ENCODE data around the gene ITCH. TPM values are rescaled to one million over a fixed set of nuclear protein-coding genes. Genes with fewer than 3 reads are reported as not detected.

The ITCH gene
- total and polyA plus RNA-seq, 9 of the 15 experiments (the other 6 are each of a cell fraction or from before 2014, with no cell fraction given): 7.5 to 53.0 (median 22.9) TPM

GRCh38 chr20:34365765-34366213 lies 2.7 kb downstream of the ITCH start:
- ATAC-seq: no peak
- Histone ChIP-seq H3K4me3 (no peak overlapping the region), H2AFZ (ENCODE audit: low read depth, low read length) (no peak overlapping the region), H3K27ac (ENCODE audit: extremely low read depth, low read depth, low read length) (no peak overlapping the region), H3K9me1 (ENCODE audit: control insufficient read depth, insufficient read depth, low read length) (no peaks in the 10 kb centered on the region), H3K27me3 (ENCODE audit: control insufficient read depth in 2 of 2, insufficient read depth in 2 of 2, low read length in 2 of 2) (no peaks in the 10 kb centered on the region), H3K4me2 (ENCODE audit: insufficient read depth, low read length) (0 out of 2 replicates have a peak overlapping the region, but pooled peaks have one; percentile 10), H3K79me2 (ENCODE audit: control insufficient read depth, insufficient read depth, low read length) (peaks cover 70% of the 10 kb centered on the region), H3K36me3 (ENCODE audit: control insufficient read depth, insufficient read depth, low read length) (peaks cover 38% of the 10 kb centered on the region), H3K4me1 (replicated peaks in 1 of 2; ENCODE audit: control insufficient read depth in 2 of 2, insufficient read depth in 2 of 2, low read length in 2 of 2) (peaks cover 18 to 23% of the 10 kb centered on the region in 2 experiments; a peak in 4 of 5 replicates), H3K9me3 (replicated peaks; ENCODE audit: control insufficient read depth, insufficient read depth, low read depth, low read length) (no peaks in the 10 kb centered on the region), H3K9ac (ENCODE audit: insufficient read depth in 1 of 2, low read depth in 2 of 2, low read length in 2 of 2) (0 out of 4 replicates have a peak overlapping the region, but pooled peaks of 1 of the 2 experiments have one; percentile 12), H4K20me1 (replicated peaks; ENCODE audit: control insufficient read depth, insufficient read depth, low read length) (peaks cover 10% of the 10 kb centered on the region; the same call in 1 of the 2 replicates)
- peak; percentile 48 for FAIRE-seq
- BruUV-seq (replicated peaks): no TSS peak
- peak in 2 of 4 experiments; percentile 19 to 36 for DNase-seq (ENCODE audit: extremely low read depth in 1 of 4, low spot score in 3 of 4)
- ChIA-PET CTCF (ENCODE audit: low intra/inter-chr PET ratio) (no interaction called here), POLR2A (interaction anchor here (0.7 to 1.7 kb wide), 2 partner anchors 15 to 1025 kb away, joined by 4 read pairs; no protein-coding TSS in a partner anchor)
- WGBS (ENCODE audit: insufficient coverage, low coverage, missing lambda C conversion rate): 46% methylated on average over 3 of the region's 3 CpGs
- in situ Hi-C loops (cut with MboI) (no loop called here), intact Hi-C loops (cut with micrococcal nuclease) (no loop called here)
- TF ChIP-seq ARID1B (IDR thresholded peaks at IDR 0.05): peak; percentile 26; the same call in 1 of the 2 replicates
- 0 out of 2 replicates have a peak, but pooled peaks have one; percentile 21 for TF ChIP-seq POLR2AphosphoS5 (IDR thresholded peaks at IDR 0.05; ENCODE audit: control insufficient read depth, insufficient read depth, low read depth, low read length)
- TF ChIP-seq KDM1A (IDR thresholded peaks at IDR 0.05): 0 out of 4 replicates have a peak, but pooled peaks of 1 of the 2 experiments have one; percentile 13
- peak; percentile 75; the same call in 1 of the 2 replicates for TF ChIP-seq ZBTB26 (CRISPR knock-in tag; IDR thresholded peaks at IDR 0.05)
- TF ChIP-seq, protein P1, sequence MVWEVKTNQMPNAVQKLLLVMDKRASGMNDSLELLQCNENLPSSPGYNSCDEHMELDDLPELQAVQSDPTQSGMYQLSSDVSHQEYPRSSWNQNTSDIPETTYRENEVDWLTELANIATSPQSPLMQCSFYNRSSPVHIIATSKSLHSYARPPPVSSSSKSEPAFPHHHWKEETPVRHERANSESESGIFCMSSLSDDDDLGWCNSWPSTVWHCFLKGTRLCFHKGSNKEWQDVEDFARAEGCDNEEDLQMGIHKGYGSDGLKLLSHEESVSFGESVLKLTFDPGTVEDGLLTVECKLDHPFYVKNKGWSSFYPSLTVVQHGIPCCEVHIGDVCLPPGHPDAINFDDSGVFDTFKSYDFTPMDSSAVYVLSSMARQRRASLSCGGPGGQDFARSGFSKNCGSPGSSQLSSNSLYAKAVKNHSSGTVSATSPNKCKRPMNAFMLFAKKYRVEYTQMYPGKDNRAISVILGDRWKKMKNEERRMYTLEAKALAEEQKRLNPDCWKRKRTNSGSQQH (CRISPR knock-in tag; IDR thresholded peaks at IDR 0.05): 0 out of 2 replicates have a peak, but pooled peaks have one; percentile 32
- peak; percentile 64; the same call in 1 of the 2 replicates for TF ChIP-seq THRB (CRISPR knock-in tag; conservative IDR thresholded peaks at IDR 0.05)
- TF ChIP-seq MTA2 (IDR thresholded peaks at IDR 0.05; ENCODE audit: low read depth): no peak
- no peak for TF ChIP-seq SIX5 (IDR thresholded peaks at IDR 0.05; ENCODE audit: borderline replicate concordance in 1 of 2, insufficient read depth in 1 of 2, low read depth in 1 of 2, low read length in 2 of 2)
- TF ChIP-seq, protein P2, sequence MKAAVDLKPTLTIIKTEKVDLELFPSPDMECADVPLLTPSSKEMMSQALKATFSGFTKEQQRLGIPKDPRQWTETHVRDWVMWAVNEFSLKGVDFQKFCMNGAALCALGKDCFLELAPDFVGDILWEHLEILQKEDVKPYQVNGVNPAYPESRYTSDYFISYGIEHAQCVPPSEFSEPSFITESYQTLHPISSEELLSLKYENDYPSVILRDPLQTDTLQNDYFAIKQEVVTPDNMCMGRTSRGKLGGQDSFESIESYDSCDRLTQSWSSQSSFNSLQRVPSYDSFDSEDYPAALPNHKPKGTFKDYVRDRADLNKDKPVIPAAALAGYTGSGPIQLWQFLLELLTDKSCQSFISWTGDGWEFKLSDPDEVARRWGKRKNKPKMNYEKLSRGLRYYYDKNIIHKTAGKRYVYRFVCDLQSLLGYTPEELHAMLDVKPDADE (conservative IDR thresholded peaks at IDR 0.05; ENCODE audit: control insufficient read depth, low read depth, low read length): no peak
- TF ChIP-seq MBD2 (IDR thresholded peaks at IDR 0.05; ENCODE audit: borderline replicate concordance, low read depth): no peak
- TF ChIP-seq POLR2A (conservative IDR thresholded peaks at IDR 0.05): no peak
- no peak for TF ChIP-seq ZNF280A (IDR thresholded peaks at IDR 0.05; ENCODE audit: low read depth, partially characterized antibody)
- peak; percentile 99 for TF ChIP-seq SPI1 (IDR thresholded peaks at IDR 0.05; ENCODE audit: borderline replicate concordance, low read depth, low read length)
- TF ChIP-seq L3MBTL2 (IDR thresholded peaks at IDR 0.05): peak; percentile 25; the same call in 1 of the 2 replicates
- peak; percentile 43; the same call in 1 of the 2 replicates for TF ChIP-seq EHMT2 (IDR thresholded peaks at IDR 0.05)
- TF ChIP-seq SMARCE1 (IDR thresholded peaks at IDR 0.05): peak; percentile 46; the same call in 1 of the 2 replicates
